HEK293 (cell line): ENCODE measurements around the gene KIAA1671.

ENCODE experiments used
- CTCF ChIA-PET: fragments of 350-600 bp; formaldehyde crosslinking; extraction: SDS; loops from one replicate; lab custom pipeline; 2021; ENCODE audit warnings: antibody characterized with exemption; lab: Yijun Ruan, JAX
- POLR2A ChIA-PET: fragments of 300-600 bp; formaldehyde crosslinking; extraction: SDS; loops from one replicate; lab custom pipeline; 2020; ENCODE audit warnings: antibody characterized with exemption, inconsistent platforms; lab: Yijun Ruan, JAX
- H3K27ac ChIP-seq: fragments of 200-500 bp; sonication (Bioruptor generic); 2 replicates; pipeline ENCODE4 v1.5.1; 2014; ENCODE audit warnings: low read depth, low read length, control low read depth, inconsistent platforms; ENCODE audit errors: extremely low read depth
- H3K36me3 ChIP-seq, 2 experiments: fragments of 200-500 bp in 1 of 2; sonication (Bioruptor generic) in 1 of 2; 1 replicate in 1 of 2; 2 replicates in 1 of 2; pipeline ENCODE4 v1.5.1; 2014 to 2017; ENCODE audit warnings: inconsistent platforms in 2 of 2, low read length in 2 of 2; ENCODE audit not compliant: control insufficient read depth in 2 of 2, insufficient read depth in 1 of 2
- H3K4me1 ChIP-seq: fragments of 200-500 bp; sonication (Bioruptor generic); 2 replicates; pipeline ENCODE4 v1.5.1; 2014; ENCODE audit warnings: mild to moderate bottlenecking, low read length, inconsistent platforms; ENCODE audit not compliant: control insufficient read depth, insufficient read depth
- H3K4me3 ChIP-seq: 2 replicates; pipeline ENCODE4 v1.5.1; 2011; ENCODE audit warnings: low read depth, mild to moderate bottlenecking, control low read depth, low read length, moderate library complexity
- H3K9me3 ChIP-seq: fragments of 200-500 bp; sonication (Bioruptor generic); 2 replicates; pipeline ENCODE4 v1.5.1; 2014; ENCODE audit warnings: low read depth, low read length, inconsistent platforms; ENCODE audit not compliant: control insufficient read depth, insufficient read depth
- HOXD13 ChIP-seq: sonication (generic); formaldehyde crosslinking; IDR thresholded peaks from 2 replicates; pipeline ENCODE4 v1.8.0; 2022; ENCODE audit warnings: missing genetic modification reagents, borderline replicate concordance
- MZF1 ChIP-seq: fragments of 450-650 bp; formaldehyde crosslinking; IDR thresholded peaks from 2 replicates; pipeline ENCODE4 v1.5.1; 2017; ENCODE audit warnings: missing biosample characterization, missing genetic modification characterization, borderline replicate concordance
- SALL2 ChIP-seq: fragments of 450-650 bp; formaldehyde crosslinking; IDR thresholded peaks from 2 replicates; pipeline ENCODE4 v1.5.0; 2017; ENCODE audit warnings: missing biosample characterization, mild to moderate bottlenecking, missing genetic modification characterization, borderline replicate concordance
- ZBTB48 ChIP-seq: fragments of 450-650 bp; formaldehyde crosslinking; IDR thresholded peaks from 2 replicates; pipeline ENCODE4 v1.5.1; 2016; ENCODE audit warnings: missing biosample characterization, missing genetic modification characterization
- ZNF121 ChIP-seq: fragments of 450-650 bp; formaldehyde crosslinking; IDR thresholded peaks from 2 replicates; pipeline ENCODE4 v1.5.1; 2016; ENCODE audit warnings: missing biosample characterization, missing genetic modification characterization
- ZNF248 ChIP-seq: fragments of 450-650 bp; formaldehyde crosslinking; IDR thresholded peaks from 2 replicates; pipeline ENCODE4 v1.5.1; 2017; ENCODE audit warnings: missing biosample characterization, missing genetic modification characterization
- ZNF341 ChIP-seq: fragments of 450-650 bp; formaldehyde crosslinking; IDR thresholded peaks from 2 replicates; pipeline ENCODE4; 2016; ENCODE audit warnings: low read depth, missing biosample characterization, missing genetic modification characterization
- ZNF350 ChIP-seq: fragments of 450-650 bp; formaldehyde crosslinking; IDR thresholded peaks from 2 replicates; pipeline ENCODE4 v1.5.0; 2017; ENCODE audit warnings: missing biosample characterization, mild to moderate bottlenecking, missing genetic modification characterization
- ZNF394 ChIP-seq: fragments of 450-650 bp; formaldehyde crosslinking; IDR thresholded peaks from 2 replicates; pipeline ENCODE4 v1.5.1; 2016; ENCODE audit warnings: missing biosample characterization, missing genetic modification characterization, mild to moderate bottlenecking, moderate library complexity, borderline replicate concordance
- ZNF416 ChIP-seq: fragments of 450-650 bp; formaldehyde crosslinking; IDR thresholded peaks from 2 replicates; pipeline ENCODE4 v1.5.1; 2016; ENCODE audit warnings: missing biosample characterization, missing genetic modification characterization
- ZNF624 ChIP-seq: fragments of 450-650 bp; formaldehyde crosslinking; IDR thresholded peaks from 2 replicates; pipeline ENCODE4 v1.5.1; 2017; ENCODE audit warnings: missing biosample characterization, missing genetic modification characterization
- ZNF664 ChIP-seq: fragments of 450-650 bp; formaldehyde crosslinking; IDR thresholded peaks from 2 replicates; pipeline ENCODE4 v1.5.1; 2016; ENCODE audit warnings: missing biosample characterization, missing genetic modification characterization
- ZNF776 ChIP-seq: fragments of 450-650 bp; formaldehyde crosslinking; IDR thresholded peaks from 2 replicates; pipeline ENCODE4 v1.5.0; 2017; ENCODE audit warnings: missing biosample characterization, missing genetic modification characterization, borderline replicate concordance
- ZNF792 ChIP-seq: fragments of 450-650 bp; formaldehyde crosslinking; IDR thresholded peaks from 2 replicates; pipeline ENCODE4 v1.5.1; 2016; ENCODE audit warnings: missing biosample characterization, missing genetic modification characterization
- ZNF837 ChIP-seq: fragments of 450-650 bp; formaldehyde crosslinking; IDR thresholded peaks from 2 replicates; pipeline ENCODE4 v1.5.1; 2016; ENCODE audit warnings: missing biosample characterization, missing genetic modification characterization
- TF ChIP-seq, protein P1 (sequence below): fragments of 450-650 bp; formaldehyde crosslinking; IDR thresholded peaks from 2 replicates; pipeline ENCODE4 v1.5.1; 2016; ENCODE audit warnings: missing biosample characterization, missing genetic modification characterization, low read depth
- TF ChIP-seq, protein P2 (sequence below): fragments of 450-650 bp; formaldehyde crosslinking; IDR thresholded peaks from 2 replicates; pipeline ENCODE4 v1.5.1; 2016; ENCODE audit warnings: missing biosample characterization, missing genetic modification characterization
- TF ChIP-seq, protein P3 (sequence below): fragments of 450-650 bp; formaldehyde crosslinking; IDR thresholded peaks from 2 replicates; pipeline ENCODE4 v1.5.1; 2016; ENCODE audit warnings: missing biosample characterization, missing genetic modification characterization
- TF ChIP-seq, protein P4 (sequence below): fragments of 450-650 bp; formaldehyde crosslinking; IDR thresholded peaks from 2 replicates; pipeline ENCODE4 v1.5.1; 2016; ENCODE audit warnings: missing biosample characterization, missing genetic modification characterization
- TF ChIP-seq, protein P5 (sequence below): fragments of 450-650 bp; formaldehyde crosslinking; IDR thresholded peaks from 2 replicates; pipeline ENCODE4 v1.5.1; 2016; ENCODE audit warnings: missing biosample characterization, missing genetic modification characterization

The KIAA1671 gene

DNA sequence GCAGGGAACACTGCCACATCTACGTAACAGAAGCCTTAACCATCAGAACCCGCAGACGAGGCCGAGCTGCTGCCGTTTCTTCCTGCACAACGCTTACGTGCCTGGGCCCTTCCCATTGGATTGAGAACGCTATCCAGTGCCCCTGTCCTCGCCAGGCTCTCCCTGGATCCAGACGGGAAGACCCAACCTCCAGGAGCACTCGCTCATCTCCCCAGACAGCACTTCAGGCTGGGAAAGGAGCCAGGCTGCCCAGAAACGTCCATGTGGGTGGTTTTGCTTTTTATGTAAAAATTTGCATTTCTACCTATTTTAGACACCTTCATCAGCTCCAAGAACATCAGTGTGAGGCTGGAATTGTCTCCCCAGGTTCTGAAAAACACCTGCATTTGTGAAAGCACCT is 239.9 kb downstream of the KIAA1671 start:
- ChIA-PET CTCF (interaction anchor here (1.6 kb wide), 1 partner anchor 10 kb away, joined by 10 read pairs; no protein-coding TSS in a partner anchor), POLR2A (no interaction called here)
- Histone ChIP-seq H3K9me3 (no peaks in the 10 kb centered on the region), H3K36me3 (peaks cover 4 to 38% of the 10 kb centered on the region in 2 experiments; a peak in 2 of 3 replicates), H3K4me1 (no peaks in the 10 kb centered on the region), H3K27ac (no peak overlapping the region), H3K4me3 (no peak overlapping the region)
- TF ChIP-seq ZBTB48 (tag by site-specific recombination) (no peak), ZNF248 (tag by site-specific recombination) (no peak), ZNF121 (tag by site-specific recombination) (no peak), HOXD13 (CRISPR knock-in tag) (no peak), ZNF624 (no peak), SALL2 (tag by site-specific recombination) (no peak)
- TF ChIP-seq, protein P1, sequence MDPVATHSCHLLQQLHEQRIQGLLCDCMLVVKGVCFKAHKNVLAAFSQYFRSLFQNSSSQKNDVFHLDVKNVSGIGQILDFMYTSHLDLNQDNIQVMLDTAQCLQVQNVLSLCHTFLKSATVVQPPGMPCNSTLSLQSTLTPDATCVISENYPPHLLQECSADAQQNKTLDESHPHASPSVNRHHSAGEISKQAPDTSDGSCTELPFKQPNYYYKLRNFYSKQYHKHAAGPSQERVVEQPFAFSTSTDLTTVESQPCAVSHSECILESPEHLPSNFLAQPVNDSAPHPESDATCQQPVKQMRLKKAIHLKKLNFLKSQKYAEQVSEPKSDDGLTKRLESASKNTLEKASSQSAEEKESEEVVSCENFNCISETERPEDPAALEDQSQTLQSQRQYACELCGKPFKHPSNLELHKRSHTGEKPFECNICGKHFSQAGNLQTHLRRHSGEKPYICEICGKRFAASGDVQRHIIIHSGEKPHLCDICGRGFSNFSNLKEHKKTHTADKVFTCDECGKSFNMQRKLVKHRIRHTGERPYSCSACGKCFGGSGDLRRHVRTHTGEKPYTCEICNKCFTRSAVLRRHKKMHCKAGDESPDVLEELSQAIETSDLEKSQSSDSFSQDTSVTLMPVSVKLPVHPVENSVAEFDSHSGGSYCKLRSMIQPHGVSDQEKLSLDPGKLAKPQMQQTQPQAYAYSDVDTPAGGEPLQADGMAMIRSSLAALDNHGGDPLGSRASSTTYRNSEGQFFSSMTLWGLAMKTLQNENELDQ: no peak

DNA sequence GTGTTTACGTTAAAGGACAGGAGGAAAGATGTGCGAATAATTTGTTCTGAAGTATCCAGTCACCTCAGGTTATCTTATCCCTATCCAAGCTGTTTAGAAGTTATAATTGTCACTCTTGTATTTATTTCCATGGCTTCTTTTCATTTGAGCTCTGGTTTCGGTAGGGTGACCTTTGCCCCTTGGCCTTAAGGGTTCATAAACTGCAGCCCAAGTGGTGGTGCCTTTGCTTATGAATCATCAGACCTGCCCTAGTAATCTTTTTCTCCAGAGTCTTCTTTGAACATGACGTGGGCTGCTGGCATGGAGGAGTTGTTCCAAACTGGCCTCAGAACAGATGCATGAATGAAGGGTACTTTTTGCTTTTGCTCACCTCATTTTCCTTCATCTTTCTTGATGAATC is 240.6 kb downstream of the KIAA1671 start:
- Histone ChIP-seq H3K9me3 (no peaks in the 10 kb centered on the region), H3K4me1 (no peaks in the 10 kb centered on the region), H3K27ac (no peak overlapping the region), H3K4me3 (no peak overlapping the region), H3K36me3 (peaks cover 4 to 38% of the 10 kb centered on the region in 2 experiments; a peak in 2 of 3 replicates)
- POLR2A ChIA-PET: no interaction called here
- no peak for TF ChIP-seq HOXD13 (CRISPR knock-in tag)
- TF ChIP-seq ZNF776 (tag by site-specific recombination): no peak
- TF ChIP-seq ZNF837 (tag by site-specific recombination): no peak
- no peak for TF ChIP-seq MZF1
- no peak for TF ChIP-seq ZNF350 (tag by site-specific recombination)
- no peak for TF ChIP-seq ZNF792 (tag by site-specific recombination)
- TF ChIP-seq ZNF416 (tag by site-specific recombination): no peak
- TF ChIP-seq, protein P2, sequence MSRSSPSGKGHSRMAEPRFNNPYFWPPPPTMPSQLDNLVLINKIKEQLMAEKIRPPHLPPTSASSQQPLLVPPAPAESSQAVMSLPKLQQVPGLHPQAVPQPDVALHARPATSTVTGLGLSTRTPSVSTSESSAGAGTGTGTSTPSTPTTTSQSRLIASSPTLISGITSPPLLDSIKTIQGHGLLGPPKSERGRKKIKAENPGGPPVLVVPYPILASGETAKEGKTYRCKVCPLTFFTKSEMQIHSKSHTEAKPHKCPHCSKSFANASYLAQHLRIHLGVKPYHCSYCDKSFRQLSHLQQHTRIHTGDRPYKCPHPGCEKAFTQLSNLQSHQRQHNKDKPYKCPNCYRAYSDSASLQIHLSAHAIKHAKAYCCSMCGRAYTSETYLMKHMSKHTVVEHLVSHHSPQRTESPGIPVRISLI (tag by site-specific recombination): no peak
- no peak for TF ChIP-seq ZNF341 (tag by site-specific recombination)
- CTCF ChIA-PET: interaction anchor here (0.6 to 1.6 kb wide), 3 partner anchors 9 to 136 kb away, joined by 3 to 10 read pairs (median 3); no protein-coding TSS in a partner anchor

DNA sequence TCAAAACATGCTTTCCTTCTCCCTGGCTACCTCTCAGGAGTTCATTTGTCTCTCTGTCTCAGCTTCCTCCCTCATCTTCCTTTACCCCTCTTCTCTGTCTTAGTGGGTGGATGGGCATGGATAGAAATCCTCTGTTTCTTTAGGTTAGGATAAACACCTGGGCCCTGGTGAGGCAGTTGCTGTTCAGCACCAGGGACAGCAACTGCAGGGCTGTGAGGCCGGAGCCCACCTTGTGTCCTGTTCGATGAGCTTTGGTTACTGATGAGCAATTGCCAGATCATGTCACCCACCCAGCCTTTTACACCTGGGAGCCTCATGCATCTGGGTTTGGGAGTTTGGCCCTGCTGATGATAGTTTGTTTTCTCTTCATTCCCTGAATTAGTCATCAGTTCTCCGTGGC is 241.0 kb downstream of the KIAA1671 start:
- Histone ChIP-seq H3K4me3 (no peak overlapping the region), H3K9me3 (no peaks in the 10 kb centered on the region), H3K36me3 (peaks cover 4 to 38% of the 10 kb centered on the region in 2 experiments; a peak in 2 of 3 replicates), H3K4me1 (no peaks in the 10 kb centered on the region), H3K27ac (no peak overlapping the region)
- ChIA-PET CTCF (interaction anchor here (0.6 to 1.7 kb wide), 6 partner anchors 9 to 239 kb away, joined by 3 to 10 read pairs (median 3); no protein-coding TSS in a partner anchor), POLR2A (no interaction called here)
- TF ChIP-seq ZNF394: no peak
- TF ChIP-seq, protein P3, sequence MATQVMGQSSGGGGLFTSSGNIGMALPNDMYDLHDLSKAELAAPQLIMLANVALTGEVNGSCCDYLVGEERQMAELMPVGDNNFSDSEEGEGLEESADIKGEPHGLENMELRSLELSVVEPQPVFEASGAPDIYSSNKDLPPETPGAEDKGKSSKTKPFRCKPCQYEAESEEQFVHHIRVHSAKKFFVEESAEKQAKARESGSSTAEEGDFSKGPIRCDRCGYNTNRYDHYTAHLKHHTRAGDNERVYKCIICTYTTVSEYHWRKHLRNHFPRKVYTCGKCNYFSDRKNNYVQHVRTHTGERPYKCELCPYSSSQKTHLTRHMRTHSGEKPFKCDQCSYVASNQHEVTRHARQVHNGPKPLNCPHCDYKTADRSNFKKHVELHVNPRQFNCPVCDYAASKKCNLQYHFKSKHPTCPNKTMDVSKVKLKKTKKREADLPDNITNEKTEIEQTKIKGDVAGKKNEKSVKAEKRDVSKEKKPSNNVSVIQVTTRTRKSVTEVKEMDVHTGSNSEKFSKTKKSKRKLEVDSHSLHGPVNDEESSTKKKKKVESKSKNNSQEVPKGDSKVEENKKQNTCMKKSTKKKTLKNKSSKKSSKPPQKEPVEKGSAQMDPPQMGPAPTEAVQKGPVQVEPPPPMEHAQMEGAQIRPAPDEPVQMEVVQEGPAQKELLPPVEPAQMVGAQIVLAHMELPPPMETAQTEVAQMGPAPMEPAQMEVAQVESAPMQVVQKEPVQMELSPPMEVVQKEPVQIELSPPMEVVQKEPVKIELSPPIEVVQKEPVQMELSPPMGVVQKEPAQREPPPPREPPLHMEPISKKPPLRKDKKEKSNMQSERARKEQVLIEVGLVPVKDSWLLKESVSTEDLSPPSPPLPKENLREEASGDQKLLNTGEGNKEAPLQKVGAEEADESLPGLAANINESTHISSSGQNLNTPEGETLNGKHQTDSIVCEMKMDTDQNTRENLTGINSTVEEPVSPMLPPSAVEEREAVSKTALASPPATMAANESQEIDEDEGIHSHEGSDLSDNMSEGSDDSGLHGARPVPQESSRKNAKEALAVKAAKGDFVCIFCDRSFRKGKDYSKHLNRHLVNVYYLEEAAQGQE: peak; percentile 94
- TF ChIP-seq, protein P4, sequence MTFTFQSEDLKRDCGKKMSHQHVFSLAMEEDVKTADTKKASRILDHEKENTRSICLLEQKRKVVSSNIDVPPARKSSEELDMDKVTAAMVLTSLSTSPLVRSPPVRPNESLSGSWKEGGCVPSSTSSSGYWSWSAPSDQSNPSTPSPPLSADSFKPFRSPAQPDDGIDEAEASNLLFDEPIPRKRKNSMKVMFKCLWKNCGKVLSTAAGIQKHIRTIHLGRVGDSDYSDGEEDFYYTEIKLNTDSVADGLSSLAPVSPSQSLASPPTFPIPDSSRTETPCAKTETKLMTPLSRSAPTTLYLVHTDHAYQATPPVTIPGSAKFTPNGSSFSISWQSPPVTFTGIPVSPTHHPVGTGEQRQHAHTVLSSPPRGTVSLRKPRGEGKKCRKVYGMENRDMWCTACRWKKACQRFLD (tag by site-specific recombination): no peak
- no peak for TF ChIP-seq ZNF664 (tag by site-specific recombination)
- TF ChIP-seq, protein P5, sequence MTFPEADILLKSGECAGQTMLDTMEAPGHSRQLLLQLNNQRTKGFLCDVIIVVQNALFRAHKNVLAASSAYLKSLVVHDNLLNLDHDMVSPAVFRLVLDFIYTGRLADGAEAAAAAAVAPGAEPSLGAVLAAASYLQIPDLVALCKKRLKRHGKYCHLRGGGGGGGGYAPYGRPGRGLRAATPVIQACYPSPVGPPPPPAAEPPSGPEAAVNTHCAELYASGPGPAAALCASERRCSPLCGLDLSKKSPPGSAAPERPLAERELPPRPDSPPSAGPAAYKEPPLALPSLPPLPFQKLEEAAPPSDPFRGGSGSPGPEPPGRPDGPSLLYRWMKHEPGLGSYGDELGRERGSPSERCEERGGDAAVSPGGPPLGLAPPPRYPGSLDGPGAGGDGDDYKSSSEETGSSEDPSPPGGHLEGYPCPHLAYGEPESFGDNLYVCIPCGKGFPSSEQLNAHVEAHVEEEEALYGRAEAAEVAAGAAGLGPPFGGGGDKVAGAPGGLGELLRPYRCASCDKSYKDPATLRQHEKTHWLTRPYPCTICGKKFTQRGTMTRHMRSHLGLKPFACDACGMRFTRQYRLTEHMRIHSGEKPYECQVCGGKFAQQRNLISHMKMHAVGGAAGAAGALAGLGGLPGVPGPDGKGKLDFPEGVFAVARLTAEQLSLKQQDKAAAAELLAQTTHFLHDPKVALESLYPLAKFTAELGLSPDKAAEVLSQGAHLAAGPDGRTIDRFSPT (tag by site-specific recombination): no peak
